CD14-positive monocyte (primary cell): ENCODE data around the gene DNAH11. TPM values are rescaled to one million over a fixed set of nuclear protein-coding genes. Genes with fewer than 3 reads are reported as not detected.

Experiments used
- DNase-seq, 3 donors: peaks; one replicate each; pipeline ENCODE4 v3.0.0-alpha.2; 2011 to 2022
- H2AFZ ChIP-seq: 2 replicates; pipeline ENCODE4 v1.6.0; 2012; ENCODE audit warnings: mild to moderate bottlenecking, low read depth, low read length, inconsistent platforms; ENCODE audit not compliant: insufficient read depth, poor library complexity, severe bottlenecking
- H3K27ac ChIP-seq, 2 donors: 1 replicate in 1 of 2; 2 replicates in 1 of 2; pipeline ENCODE4 v1.5.1; 2012 to 2013; ENCODE audit warnings: low read length in 2 of 2, control low read depth in 1 of 2, inconsistent platforms in 1 of 2, low read depth in 1 of 2, mild to moderate bottlenecking in 1 of 2
- H3K27me3 ChIP-seq, 2 donors: one replicate each; pipeline versions ENCODE4 v1.6.0 to v1.6.1; 2011 to 2013; ENCODE audit warnings: low read length in 2 of 2; ENCODE audit not compliant: control insufficient read depth in 2 of 2, insufficient read depth in 2 of 2
- H3K36me3 ChIP-seq, 2 donors: replicated peaks in 1 of 2; 1 replicate in 1 of 2; 2 replicates in 1 of 2; pipeline versions ENCODE4 v1.5.1 to v1.6.1; 2012 to 2013; ENCODE audit warnings: low read length in 2 of 2, control low read depth in 1 of 2, inconsistent platforms in 1 of 2, mild to moderate bottlenecking in 1 of 2; ENCODE audit not compliant: insufficient read depth in 2 of 2, control insufficient read depth in 1 of 2
- H3K4me1 ChIP-seq, 2 donors: 1 replicate in 1 of 2; 2 replicates in 1 of 2; pipeline versions ENCODE4 v1.5.1 to v1.6.1; 2012 to 2013; ENCODE audit warnings: low read length in 2 of 2, control low read depth in 1 of 2, inconsistent platforms in 1 of 2, mild to moderate bottlenecking in 1 of 2, moderate library complexity in 1 of 2; ENCODE audit not compliant: insufficient read depth in 2 of 2, control insufficient read depth in 1 of 2
- H3K4me2 ChIP-seq: replicated peaks from 2 replicates; pipeline ENCODE3; 2012; ENCODE audit warnings: low read length, moderate library complexity, mild to moderate bottlenecking; ENCODE audit not compliant: poor library complexity, severe bottlenecking; ENCODE audit errors: extremely low read depth
- H3K4me3 ChIP-seq, 3 experiments: fragments of 200-600 bp in 1 of 3; sonication (generic) in 1 of 3; replicated peaks in 1 of 3; 1 replicate in 2 of 3; 2 replicates in 1 of 3; pipeline ENCODE4 v1.5.1; 2011 to 2013; ENCODE audit warnings: low read length in 3 of 3, mild to moderate bottlenecking in 3 of 3, control low read depth in 2 of 3, low read depth in 2 of 3, inconsistent platforms in 1 of 3, moderate library complexity in 1 of 3
- H3K79me2 ChIP-seq: 2 replicates; pipeline ENCODE4 v1.6.0; 2012; ENCODE audit warnings: mild to moderate bottlenecking, control low read depth, inconsistent platforms, low read length, moderate library complexity; ENCODE audit not compliant: insufficient read depth
- H3K9ac ChIP-seq: 2 replicates; pipeline ENCODE4 v1.6.0; 2017; ENCODE audit warnings: low read length, mild to moderate bottlenecking; ENCODE audit not compliant: insufficient read depth, poor library complexity, severe bottlenecking
- H3K9me3 ChIP-seq, 2 donors: replicated peaks in 1 of 2; 1 replicate in 1 of 2; 2 replicates in 1 of 2; pipeline versions ENCODE4 v1.5.1 to v1.6.1; 2012 to 2013; ENCODE audit warnings: low read length in 2 of 2, control low read depth in 1 of 2; ENCODE audit not compliant: control insufficient read depth in 1 of 2, insufficient read depth in 1 of 2
- H4K20me1 ChIP-seq: 2 replicates; pipeline ENCODE4 v1.6.0; 2012; ENCODE audit warnings: mild to moderate bottlenecking, low read length, control low read depth, moderate library complexity; ENCODE audit not compliant: insufficient read depth
- H3K27ac Mint-ChIP-seq, 7 donors: one replicate each; pipeline ENCODE4 v1.8.0; 2020; ENCODE audit warnings: mild to moderate bottlenecking in 7 of 7, mixed read lengths in 7 of 7, moderate library complexity in 6 of 7, inconsistent platforms in 2 of 7
- H3K27me3 Mint-ChIP-seq, 3 donors: one replicate each; pipeline ENCODE4 v1.8.0; 2021 to 2022; ENCODE audit warnings: low read depth in 3 of 3, mild to moderate bottlenecking in 3 of 3, mixed read lengths in 3 of 3, moderate library complexity in 3 of 3, inconsistent platforms in 1 of 3
- H3K36me3 Mint-ChIP-seq, 2 donors: one replicate each; pipeline ENCODE4 v1.8.0; 2020; ENCODE audit warnings: mixed read lengths in 2 of 2, inconsistent platforms in 1 of 2, mild to moderate bottlenecking in 1 of 2
- H3K4me1 Mint-ChIP-seq: one replicate; pipeline ENCODE4 v1.8.0; 2020; ENCODE audit warnings: mild to moderate bottlenecking, mixed read lengths
- H3K4me3 Mint-ChIP-seq, 2 donors: one replicate each; pipeline ENCODE4 v1.8.0; 2020; ENCODE audit warnings: mild to moderate bottlenecking in 2 of 2, mixed read lengths in 2 of 2, moderate library complexity in 1 of 2
- H3K9me3 Mint-ChIP-seq, 7 donors: one replicate each; pipeline ENCODE4 v1.8.0; 2020 to 2022; ENCODE audit warnings: mixed read lengths in 7 of 7, mild to moderate bottlenecking in 6 of 7, moderate library complexity in 6 of 7, inconsistent platforms in 2 of 7
- WGBS: methylation state at CpG from one replicate; pipeline ENCODE4 v1.1.5; 2013; ENCODE audit warnings: missing lambda C conversion rate; ENCODE audit not compliant: insufficient coverage; 5-methylcytosine and 5-hydroxymethylcytosine counted together
- intact Hi-C, 2 donors: fragments of 100-400 bp; cut with micrococcal nuclease; formaldehyde crosslinking; loops; one replicate each; pipeline versions ENCODE4 v1.15.0 to v1.15.1; 2023
- polyA plus RNA-seq, 3 donors: library from polyadenylated mRNA; depleted of rRNA in 1 of 3; unstranded in 2 of 3; stranded (reverse) in 1 of 3; fragments of 300-500 nt in 2 of 3; fragments of >200 nt in 1 of 3; fragmentation: Illumina TruSeq in 2 of 3; gene quantifications; 1 replicate in 2 of 3; 2 replicates in 1 of 3; pipeline ENCODE4 v1.2.3, GENCODE V29; 2012 to 2021
- TF ChIP-seq, protein P1 (sequence below): fragments of 200-600 bp; IDR thresholded peaks from one replicate; pipeline ENCODE4 v1.8.0; 2022; ENCODE audit warnings: antibody characterized with exemption, mild to moderate bottlenecking

Gene DNAH11
- polyA plus RNA-seq, 3 donors, result not detected

- Histone ChIP-seq H3K9ac (no peak overlapping the region), H3K27ac (no peak overlapping the region), H3K27me3 (no peaks in the 10 kb centered on the region), H3K9me3 (peaks cover 3 to 11% of the 10 kb centered on the region in 2 donors), H3K4me1 (no peaks in the 10 kb centered on the region), H3K4me2 (no peak overlapping the region), H2AFZ (no peak overlapping the region), H3K4me3 (no peak overlapping the region), H3K79me2 (no peaks in the 10 kb centered on the region), H3K36me3 (no peaks in the 10 kb centered on the region), H4K20me1 (no peaks in the 10 kb centered on the region)
- Mint-ChIP-seq H3K27me3 (no peaks in the 10 kb centered on the region), H3K27ac (no peak overlapping the region), H3K4me3 (no peak overlapping the region), H3K4me1 (no peaks in the 10 kb centered on the region), H3K36me3 (peaks cover 7 to 11% of the 10 kb centered on the region in 2 donors), H3K9me3 (peaks cover 7 to 18% (median 10%) of the 10 kb centered on the region in 7 donors)
- intact Hi-C loops, result loop anchor here in 1 of 2 donors (10.0 kb wide), 1 partner anchor 715 kb away; the partner anchor contains the start of gene SP8
- 100% methylated on average over 2 of the region's 6 CpGs for WGBS
- TF ChIP-seq, protein P1, sequence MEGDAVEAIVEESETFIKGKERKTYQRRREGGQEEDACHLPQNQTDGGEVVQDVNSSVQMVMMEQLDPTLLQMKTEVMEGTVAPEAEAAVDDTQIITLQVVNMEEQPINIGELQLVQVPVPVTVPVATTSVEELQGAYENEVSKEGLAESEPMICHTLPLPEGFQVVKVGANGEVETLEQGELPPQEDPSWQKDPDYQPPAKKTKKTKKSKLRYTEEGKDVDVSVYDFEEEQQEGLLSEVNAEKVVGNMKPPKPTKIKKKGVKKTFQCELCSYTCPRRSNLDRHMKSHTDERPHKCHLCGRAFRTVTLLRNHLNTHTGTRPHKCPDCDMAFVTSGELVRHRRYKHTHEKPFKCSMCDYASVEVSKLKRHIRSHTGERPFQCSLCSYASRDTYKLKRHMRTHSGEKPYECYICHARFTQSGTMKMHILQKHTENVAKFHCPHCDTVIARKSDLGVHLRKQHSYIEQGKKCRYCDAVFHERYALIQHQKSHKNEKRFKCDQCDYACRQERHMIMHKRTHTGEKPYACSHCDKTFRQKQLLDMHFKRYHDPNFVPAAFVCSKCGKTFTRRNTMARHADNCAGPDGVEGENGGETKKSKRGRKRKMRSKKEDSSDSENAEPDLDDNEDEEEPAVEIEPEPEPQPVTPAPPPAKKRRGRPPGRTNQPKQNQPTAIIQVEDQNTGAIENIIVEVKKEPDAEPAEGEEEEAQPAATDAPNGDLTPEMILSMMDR, result no peak
- DNase-seq, result no peak
Measured at GRCh38 chr7:21500117-21500832, 42.6 kb upstream of the DNAH11 start.

DNA sequence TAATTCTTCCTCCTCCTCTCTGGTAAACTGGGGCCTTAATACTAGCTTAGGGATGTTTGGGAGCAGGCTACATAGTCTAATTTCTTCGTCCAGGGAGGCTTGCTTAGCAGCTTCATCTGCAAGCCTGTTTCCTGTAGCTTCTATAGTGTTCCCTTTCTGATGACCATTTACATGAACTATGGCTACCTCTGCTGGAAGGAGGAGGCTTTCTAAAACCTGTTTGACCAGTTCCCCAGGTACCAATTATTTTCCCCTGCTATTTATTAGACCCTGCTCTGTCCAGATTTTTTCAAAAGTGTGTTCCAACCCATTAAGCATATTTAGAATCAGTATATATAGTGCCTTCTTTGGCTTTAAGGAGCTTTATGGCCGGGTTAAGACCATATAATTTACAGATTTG, 38.8 kb upstream of the DNAH11 start:
- Mint-ChIP-seq H3K36me3 (peaks cover 5 to 15% of the 10 kb centered on the region in 2 donors), H3K27me3 (no peaks in the 10 kb centered on the region)
- intact Hi-C loops, result loop anchor here in 1 of 2 donors (10.0 kb wide), 1 partner anchor 719 kb away; the partner anchor contains the start of gene SP8

More for the DNA sequence above, 38.8 kb upstream of the DNAH11 start:
- Histone ChIP-seq H3K4me1 (no peaks in the 10 kb centered on the region), H2AFZ (no peak overlapping the region), H3K79me2 (no peaks in the 10 kb centered on the region), H3K4me3 (no peak overlapping the region), H3K9me3 (peaks cover 0 to 3% of the 10 kb centered on the region in 2 donors), H3K27me3 (no peaks in the 10 kb centered on the region), H4K20me1 (no peaks in the 10 kb centered on the region), H3K4me2 (no peak overlapping the region), H3K9ac (no peak overlapping the region), H3K36me3 (no peaks in the 10 kb centered on the region), H3K27ac (no peak overlapping the region)
- no peak for DNase-seq
- peaks cover 2 to 7% (median 3%) of the 10 kb centered on the region in 7 donors for H3K9me3 Mint-ChIP-seq
- no CpG with 5 or more reads among the region's 2 CpGs for WGBS
- H3K4me3 Mint-ChIP-seq, result no peak overlapping the region
- no peaks in the 10 kb centered on the region for H3K4me1 Mint-ChIP-seq
- no peak overlapping the region for H3K27ac Mint-ChIP-seq
- TF ChIP-seq, protein P1, result no peak
